ENCODE measurements around the gene SLC20A1. TPM values are rescaled to one million over a fixed set of nuclear protein-coding genes. Genes with fewer than 3 reads are reported as not detected.

The SLC20A1 gene
- total and polyA plus RNA-seq, 2 donors = 27.2 to 47.0 TPM

Other genes with a start within 250 kb of the SLC20A1 start
- 5.6 TPM for gene RGPD8, start 212.3 kb upstream of the SLC20A1 start, total RNA-seq
- 1.8 TPM for gene RGPD8, start 212.3 kb upstream of the SLC20A1 start, polyA plus RNA-seq
- gene TTL, start 163.8 kb upstream of the SLC20A1 start, total RNA-seq = 13.5 TPM
- gene TTL, start 163.8 kb upstream of the SLC20A1 start, polyA plus RNA-seq = 18.7 TPM
- 13.0 TPM for gene POLR1B, start 103.5 kb upstream of the SLC20A1 start, total RNA-seq
- 8.2 TPM for gene POLR1B, start 103.5 kb upstream of the SLC20A1 start, polyA plus RNA-seq
- gene CHCHD5, start 61.3 kb upstream of the SLC20A1 start, total RNA-seq = 24.6 TPM
- 37.2 TPM for gene CHCHD5, start 61.3 kb upstream of the SLC20A1 start, polyA plus RNA-seq
- 0.85 TPM for gene NT5DC4, start 75.1 kb downstream of the SLC20A1 start, total RNA-seq
- gene NT5DC4, start 75.1 kb downstream of the SLC20A1 start, polyA plus RNA-seq = 0.25 TPM
- gene CKAP2L, start 118.7 kb downstream of the SLC20A1 start, total RNA-seq = 14.1 TPM
- 1.0 TPM for gene CKAP2L, start 118.7 kb downstream of the SLC20A1 start, polyA plus RNA-seq
- 0.19 TPM for gene IL1A, start 138.6 kb downstream of the SLC20A1 start, total RNA-seq
- gene IL1A, start 138.6 kb downstream of the SLC20A1 start, polyA plus RNA-seq = 1.8 TPM
- gene IL1B, start 190.8 kb downstream of the SLC20A1 start, total RNA-seq = 3.4 TPM
- 13.8 TPM for gene IL1B, start 190.8 kb downstream of the SLC20A1 start, polyA plus RNA-seq

Measured in thymus (tissue), 2 donors.